RKO (cell line): Measurements from ENCODE around the gene EIF3B.
"Not testable (repeated sequence)": the region's sequence is repeated elsewhere in the genome, so short reads cannot be mapped to it uniquely, and the experiment has no call there.

Experiments used
- DNase-seq: peaks from one replicate; pipeline ENCODE4 v3.0.0-alpha.2; 2016; ENCODE audit warnings: low spot score

Gene EIF3B

GRCh38 chr7:2354186-2354938 lies at the start of gene EIF3B:
TSS of gene EIF3B (plus strand) at chr7:2354827. CDS start at chr7:2354922, 95 bp downstream.
- DNase-seq: peak; percentile 88

GRCh38 chr7:2305258-2305657 lies 49.4 kb upstream of the EIF3B start:
- DNase-seq: not testable (repeated sequence)

- no peak for DNase-seq
Measured at GRCh38 chr7:2306688-2307087, 47.9 kb upstream of the EIF3B start.

DNA sequence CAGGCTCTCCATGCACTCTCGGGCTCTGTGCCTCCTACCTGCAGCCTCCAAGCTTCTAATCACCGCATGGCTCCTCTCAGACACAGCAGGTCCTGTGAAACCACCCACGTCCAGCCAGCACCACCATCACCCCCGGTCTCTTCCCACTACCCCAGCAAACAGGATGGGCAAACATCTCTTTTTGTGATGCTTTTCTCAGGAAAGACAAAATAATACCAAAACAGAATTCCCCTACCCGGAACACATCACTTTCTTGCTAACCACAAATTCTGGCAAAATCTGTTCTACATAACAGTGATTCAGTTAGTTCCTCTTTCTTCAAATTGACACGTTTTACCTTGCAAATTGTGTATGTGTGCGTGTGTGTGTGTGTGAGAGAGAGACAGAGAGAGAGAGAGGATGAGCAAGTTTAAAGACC lies 46.9 kb upstream of the EIF3B start:
- no peak for DNase-seq

GRCh38 chr7:2309889-2310331 lies 44.7 kb upstream of the EIF3B start:
- DNase-seq: no peak

DNA sequence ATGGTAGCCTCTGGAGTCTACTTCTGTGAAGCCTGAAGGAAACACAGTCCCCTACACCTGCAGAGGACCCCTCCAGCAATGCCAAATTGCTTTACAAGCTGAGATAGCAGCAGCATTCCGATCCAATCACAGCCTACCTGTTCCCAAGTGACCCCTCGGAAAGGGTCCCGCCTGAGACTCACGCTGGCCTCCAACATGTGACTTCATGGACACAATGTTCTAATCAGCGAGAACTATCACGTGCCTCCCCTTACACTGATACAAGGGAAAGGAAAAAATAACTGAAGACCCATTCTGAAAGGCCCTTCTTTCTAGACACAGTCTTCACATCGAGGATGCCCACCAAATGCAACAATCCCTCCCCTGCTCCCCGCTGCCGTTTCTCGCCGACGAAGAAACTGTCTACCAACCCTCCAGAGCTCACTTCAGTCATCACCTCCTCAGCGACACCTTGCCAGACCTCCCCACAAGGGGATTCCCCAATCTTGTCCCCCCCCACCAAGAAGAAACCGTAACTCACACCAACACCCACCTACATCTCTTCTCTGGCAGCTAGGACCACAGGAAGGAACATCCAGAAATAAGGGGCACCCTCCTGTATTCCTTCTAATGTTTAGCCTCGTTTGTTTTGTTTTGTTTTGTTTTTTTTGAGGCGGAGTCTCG lies 42.2 kb upstream of the EIF3B start:
- no peak for DNase-seq

DNA sequence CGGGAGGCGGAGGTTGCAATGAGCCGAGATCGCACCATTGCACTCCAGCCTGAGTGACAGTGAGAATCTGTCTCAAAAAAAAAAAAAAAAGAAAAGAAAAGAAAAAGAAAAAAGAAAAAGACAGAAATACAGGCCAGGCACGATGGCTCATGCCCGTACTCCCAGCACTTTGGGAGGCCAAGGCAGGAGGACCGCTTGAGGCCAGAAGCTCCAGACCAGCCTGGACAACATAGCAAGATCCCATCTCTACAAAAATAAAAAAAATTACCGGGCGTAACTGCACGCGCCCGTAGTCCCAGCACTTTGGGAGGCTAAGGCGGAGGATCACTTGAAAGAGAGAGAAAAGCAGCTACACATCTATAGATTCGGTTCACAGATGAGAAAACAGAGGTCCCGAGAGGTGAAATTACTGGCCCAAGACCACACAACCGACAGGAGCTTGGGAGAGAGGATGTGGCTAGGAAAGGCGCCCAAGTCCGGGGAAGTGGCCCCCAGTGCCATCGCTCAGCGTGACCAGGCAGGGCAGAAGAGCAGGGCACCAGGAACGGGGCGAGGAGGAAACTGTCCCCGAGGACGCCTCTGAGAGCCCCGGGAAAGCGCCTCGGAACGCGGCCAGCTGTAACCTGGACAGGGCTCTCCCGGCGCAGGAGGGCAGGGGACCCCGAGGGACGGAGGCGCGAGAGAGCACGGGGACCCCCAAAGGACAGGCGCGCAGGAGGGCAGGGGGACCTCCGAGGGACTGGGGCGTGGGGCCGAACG lies 41.0 kb upstream of the EIF3B start:
- DNase-seq: peak; percentile 26

DNA sequence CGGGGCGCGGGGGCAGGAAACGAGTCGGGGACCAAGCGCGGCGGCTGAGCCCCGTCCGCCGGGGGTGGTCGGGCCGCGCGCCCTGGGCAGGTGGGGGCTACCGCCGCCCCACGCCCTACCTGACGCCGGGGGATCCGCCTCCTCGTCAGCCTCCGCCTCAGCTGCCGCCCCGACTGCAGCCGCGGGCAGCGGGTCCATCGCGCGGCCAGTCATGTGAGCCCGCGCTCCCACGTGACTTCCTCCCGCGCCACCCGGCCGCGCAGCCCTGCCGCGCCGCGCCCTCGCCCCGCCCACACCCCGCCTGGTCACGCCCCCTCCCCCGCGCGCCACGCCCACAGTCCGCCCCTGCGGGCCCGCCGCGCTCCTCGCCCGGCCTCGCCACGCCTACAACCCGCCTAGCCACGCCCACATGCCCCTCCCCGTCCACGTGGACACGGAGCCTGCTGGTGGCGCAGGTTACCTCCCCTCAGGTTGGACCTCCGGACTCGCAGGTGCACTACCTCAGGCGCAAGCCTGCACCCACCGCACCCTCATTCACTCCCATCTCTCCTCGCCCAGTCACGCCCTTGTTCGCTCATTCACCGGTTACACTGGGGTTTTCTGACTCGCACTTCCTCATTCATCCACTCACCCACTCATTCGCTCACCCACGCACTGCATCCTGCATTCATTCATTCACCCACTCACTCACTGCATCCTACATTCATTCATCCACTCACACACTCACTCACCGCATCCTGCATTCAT lies 40.2 kb upstream of the EIF3B start, which contains the start of gene SNX8:
TSS of gene SNX8 (minus strand) at position 233 of the 747 bp plus-strand sequence. CDS start at position 213, 20 bp downstream.
- DNase-seq: peak; percentile 84

- not testable (repeated sequence) for DNase-seq
Measured at GRCh38 chr7:2314956-2315530, 39.6 kb upstream of the EIF3B start.

- no peak for DNase-seq
Measured at GRCh38 chr7:2315787-2316186, 38.8 kb upstream of the EIF3B start.

- no peak for DNase-seq
Measured at GRCh38 chr7:2316578-2316977, 38.0 kb upstream of the EIF3B start.

GRCh38 chr7:2317556-2318293 lies 36.9 kb upstream of the EIF3B start:
- DNase-seq: no peak

DNA sequence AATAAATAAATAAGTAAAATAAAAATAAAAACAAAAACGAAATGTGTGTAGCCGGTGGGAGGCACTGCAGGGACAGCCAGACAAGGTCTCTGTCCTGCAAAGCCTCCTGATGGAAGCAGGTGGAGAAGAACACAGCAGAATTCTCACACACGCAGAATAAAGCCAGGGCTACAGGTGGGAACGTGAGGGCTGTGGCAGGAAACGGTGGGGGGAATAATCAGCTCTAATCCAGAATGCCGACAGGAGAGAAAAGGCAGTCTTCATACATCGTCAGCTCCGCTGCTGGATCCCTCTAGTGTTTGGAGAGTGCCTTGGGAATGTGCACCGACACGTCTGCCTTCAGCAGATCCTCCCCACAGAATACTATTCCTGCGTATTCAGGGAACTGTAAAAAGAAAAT lies 33.6 kb upstream of the EIF3B start:
- no peak for DNase-seq

DNA sequence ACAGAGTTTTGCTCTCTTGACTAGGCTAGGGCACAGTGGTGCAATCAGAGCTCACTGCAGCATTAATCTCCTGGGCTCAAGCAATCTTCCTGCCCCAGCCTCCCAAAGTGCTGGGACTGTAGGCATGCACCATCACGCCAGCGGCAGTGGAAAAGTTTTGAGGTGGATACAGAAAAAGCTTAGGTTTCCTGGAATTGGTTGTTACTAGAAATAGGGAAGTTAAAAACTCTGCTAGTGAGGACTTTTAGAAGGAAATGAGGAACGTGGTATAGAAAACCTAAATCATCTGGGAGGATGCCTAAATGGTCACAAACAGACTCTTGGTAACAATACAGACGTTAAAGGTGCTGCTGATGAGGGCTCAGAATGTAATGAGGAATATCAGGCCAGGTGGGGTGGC lies 29.5 kb upstream of the EIF3B start:
- no peak for DNase-seq

- DNase-seq: no peak
Measured at GRCh38 chr7:2326951-2327350, 27.7 kb upstream of the EIF3B start.

DNA sequence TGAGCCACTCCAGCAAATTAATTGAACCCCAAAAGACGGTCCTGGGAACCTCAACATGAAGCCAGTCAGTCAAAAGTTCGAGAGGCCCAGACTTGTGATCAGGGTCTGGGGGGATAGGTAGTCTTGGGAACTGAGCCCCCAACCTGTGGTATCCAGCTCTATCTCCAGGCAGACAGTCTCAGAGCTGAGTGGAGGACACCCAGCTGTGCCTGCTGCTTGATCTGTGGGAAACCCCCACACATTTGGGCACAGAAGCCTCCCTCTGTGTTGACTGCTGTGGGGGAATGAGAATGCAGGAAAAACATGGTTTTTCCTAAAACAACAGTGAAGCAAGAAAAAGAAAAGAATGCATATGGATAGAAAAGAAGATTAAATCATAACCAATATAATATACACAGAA lies 24.1 kb upstream of the EIF3B start:
- no peak for DNase-seq

DNA sequence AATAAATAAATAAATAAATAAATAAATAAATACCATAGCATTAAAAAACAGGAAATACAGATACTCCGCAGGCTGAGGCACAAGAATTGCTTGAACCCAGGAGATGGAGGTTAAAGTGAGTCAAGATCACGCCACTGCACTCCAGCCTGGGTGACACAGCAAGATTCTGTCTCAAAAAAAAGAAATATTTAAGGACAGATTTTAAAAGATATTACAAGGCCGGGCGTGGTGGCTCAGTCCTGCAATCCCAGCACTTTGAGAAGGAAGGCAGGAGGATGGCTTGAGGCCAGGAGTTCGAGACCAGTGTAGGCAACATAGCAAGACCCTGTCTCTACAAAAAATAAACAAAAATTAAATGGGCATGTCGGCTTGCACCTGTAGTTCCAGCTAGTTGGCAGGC lies 22.9 kb upstream of the EIF3B start:
- no peak for DNase-seq

GRCh38 chr7:2332606-2333231 lies 21.9 kb upstream of the EIF3B start:
- DNase-seq: not testable (repeated sequence)

- no peak for DNase-seq
Measured at GRCh38 chr7:2336626-2337299, 17.9 kb upstream of the EIF3B start.
